HG03025 (cell line): ENCODE results near the gene PRRG3.
"Not testable (repeated sequence)": the region's sequence is repeated elsewhere in the genome, so short reads cannot be mapped to it uniquely, and the experiment has no call there.

Experiments used
- ATAC-seq: cut with Tn5 transposase; IDR thresholded peaks from one replicate; pipeline ENCODE4 v1.9.1; 2021; ENCODE audit warnings: mild to moderate bottlenecking, moderate library complexity; ENCODE audit not compliant: unreplicated experiment, low FRiP score

The PRRG3 gene

DNA sequence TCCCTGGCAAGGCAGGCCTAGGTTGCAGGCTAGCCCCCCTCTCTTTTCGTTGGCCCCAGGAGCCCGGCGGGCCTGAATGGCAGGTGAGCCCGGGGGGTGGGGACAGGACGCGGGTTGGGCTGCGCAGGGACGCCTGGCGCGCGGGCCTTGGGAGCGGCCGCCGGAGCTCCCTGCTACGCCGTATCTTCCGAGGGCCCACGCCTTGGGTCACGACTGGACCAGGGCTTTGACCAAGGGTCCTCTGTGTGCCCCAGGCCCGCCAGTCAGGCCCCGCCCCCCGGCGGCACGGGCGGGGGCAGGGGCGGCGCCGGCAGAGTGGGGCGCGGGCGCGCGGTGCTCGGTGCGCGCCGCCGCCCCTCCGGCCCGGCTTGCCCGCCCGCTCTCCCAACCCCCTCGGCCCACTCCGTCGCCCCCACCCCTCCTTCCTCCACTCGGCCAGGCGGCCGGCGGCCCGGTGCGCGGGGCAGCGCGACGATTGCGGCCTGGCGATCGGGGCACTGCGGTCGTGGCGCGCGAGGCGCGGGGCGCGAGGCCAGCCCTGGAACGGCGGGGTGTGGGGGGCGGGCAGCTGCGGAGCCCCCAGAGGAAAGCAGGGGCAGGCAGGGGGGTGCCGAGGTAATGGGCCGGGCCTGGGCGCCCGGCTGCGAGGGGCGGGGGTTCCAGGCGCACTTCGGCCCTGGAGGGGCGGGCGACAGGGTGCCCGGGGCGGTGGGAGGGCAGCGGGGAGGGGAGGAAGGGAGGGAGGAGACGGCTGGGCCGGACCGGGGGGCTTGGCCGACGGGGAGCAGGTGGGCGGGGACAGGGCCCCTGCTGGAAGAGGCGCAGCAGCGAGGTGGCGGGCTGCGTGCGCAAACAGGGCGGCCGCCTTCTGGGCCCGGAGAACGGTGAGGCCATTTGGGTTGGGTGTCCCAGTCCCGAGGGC, at the start of gene PRRG3:
Gene PRRG3 (plus strand): TSS at position 798 of the 922 bp plus-strand sequence. CDS start 3,357 bp downstream, outside the sequence.
- no peak for ATAC-seq

DNA sequence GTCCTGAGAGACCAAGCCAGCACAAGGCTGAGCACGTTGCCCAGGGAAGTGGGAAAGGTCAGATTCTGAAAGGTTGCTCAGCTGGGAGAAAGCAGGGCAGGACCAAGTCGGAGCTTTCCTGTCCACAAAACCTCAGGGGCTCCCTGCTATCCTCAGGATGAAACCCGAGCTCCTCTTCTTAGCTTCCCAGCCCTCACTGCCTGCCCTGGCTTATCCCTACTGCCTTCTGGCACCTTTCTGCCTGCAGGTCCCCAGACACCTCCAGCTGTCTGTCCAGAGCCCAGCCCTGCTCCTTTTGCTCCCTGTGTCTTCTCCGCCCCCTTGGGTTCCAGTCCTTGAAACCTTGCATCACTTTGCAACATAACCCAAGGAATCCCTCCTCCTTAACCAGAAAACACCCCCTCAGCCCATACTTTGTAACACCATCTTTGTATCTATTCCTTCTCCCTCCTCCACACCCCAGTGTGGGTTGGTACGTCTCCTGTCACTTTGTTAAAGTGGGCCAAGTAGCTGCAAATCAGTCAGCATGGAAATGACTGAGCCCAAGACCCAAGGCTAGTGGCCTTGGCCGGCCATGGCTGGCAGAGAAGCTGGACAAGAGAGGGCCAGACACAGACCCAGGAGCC, 20.0 kb upstream of the PRRG3 start:
- no peak for ATAC-seq

DNA sequence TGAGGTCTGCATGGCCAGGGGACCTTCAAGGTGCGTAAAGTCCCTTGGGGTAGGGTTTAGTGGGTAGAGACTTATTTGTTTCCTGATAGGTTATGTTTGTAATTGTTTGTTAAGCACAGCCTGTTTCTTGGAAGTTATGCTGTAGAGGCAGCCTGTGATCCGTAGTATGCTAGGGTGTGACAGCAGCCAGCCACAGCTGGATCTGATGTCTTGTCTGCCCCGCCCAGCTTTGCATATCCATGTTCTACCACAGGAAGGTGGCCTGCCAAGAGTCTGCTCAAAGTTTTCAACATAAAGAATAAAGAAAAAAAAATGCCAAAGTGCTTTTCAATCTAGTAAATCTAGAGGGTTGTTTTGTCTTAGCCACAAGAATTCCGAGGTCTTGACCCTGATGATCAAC, 19.1 kb upstream of the PRRG3 start:
- ATAC-seq: no peak

DNA sequence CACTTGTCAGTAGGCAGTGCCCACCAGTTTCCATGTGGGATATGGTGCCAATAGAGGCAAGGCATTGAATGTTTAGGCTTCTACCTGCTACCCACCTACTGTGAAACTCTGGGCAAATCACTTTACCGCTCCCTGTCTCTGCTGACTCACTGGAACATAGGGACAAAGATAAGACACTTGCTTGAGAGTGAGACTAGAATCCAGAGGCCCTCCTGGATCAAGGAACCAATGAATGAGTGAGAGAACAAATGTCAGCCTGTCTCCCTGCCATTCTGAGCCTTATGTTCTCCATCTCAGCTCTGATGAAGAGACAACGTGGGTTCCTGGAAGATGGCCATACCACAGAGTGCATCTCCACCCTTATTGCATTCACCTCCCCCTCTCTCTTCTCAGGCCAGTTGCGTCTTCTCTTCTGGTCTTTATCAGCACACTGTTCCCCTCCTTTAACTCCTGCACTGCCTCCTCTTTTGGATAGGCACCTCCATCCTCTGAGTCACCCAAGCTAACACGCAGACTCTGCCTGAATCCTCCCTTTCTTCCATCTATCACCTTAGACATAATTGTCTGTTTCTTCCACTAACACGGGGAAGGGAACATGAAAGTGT, 15.4 kb upstream of the PRRG3 start:
- ATAC-seq: no peak

DNA sequence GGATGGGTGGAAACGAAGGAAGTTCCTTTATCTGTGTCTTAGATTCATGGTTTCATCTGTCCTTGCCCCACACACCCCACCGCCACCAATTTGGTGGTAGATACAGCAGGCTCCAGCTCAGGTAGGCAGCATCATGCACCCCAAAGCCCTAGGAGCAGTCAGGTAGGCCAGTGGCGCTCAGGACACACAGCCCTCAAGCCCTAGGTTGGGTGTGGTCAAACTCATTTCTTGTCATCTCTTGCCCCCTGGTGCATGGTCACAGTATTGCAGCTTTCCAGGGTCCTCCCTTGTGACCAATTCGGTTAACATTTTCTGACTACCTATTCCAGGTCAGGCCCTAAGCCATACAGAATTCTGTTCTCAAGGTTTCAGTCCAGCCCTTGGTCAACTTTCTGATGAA, 14.5 kb upstream of the PRRG3 start:
- no peak for ATAC-seq

DNA sequence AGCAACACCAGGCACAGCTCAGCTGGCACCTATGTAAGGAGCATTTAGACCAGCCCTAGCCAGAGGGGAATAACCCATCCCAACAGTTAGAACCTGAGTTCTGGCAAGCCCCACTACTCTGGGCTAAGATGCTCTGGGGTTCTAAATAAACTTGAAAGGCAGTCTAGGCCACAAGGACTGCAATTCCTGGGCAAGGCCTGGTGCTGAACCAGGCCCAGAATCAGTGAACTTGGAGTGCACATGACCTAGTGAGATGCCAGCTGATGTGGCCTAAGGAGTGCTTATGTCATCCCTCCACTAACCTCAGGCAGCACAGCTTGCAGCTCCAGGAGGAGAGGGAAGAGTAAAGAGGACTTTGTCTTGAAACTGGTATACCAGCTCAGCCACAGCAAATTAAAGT, 7.6 kb upstream of the PRRG3 start:
- ATAC-seq: no peak

DNA sequence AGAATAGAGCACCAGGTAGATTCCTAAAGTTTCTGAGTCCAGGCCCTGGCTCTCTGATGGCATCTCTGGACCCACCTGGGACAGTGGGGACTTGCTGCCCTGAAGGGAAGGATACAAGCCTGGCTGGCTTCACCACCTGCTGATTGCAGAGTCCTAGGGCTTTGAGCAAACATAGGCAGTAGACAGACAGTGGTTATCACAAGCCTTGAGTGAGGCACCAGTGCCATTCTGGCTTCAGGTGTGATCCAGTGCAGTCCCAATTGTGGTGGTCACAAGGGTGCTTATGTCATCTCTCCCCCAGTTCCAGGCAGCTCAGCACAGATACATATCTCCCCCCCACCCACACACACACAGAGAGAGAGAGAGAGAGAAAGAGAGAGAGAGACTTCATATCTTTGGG, 6.6 kb upstream of the PRRG3 start:
- ATAC-seq: no peak

DNA sequence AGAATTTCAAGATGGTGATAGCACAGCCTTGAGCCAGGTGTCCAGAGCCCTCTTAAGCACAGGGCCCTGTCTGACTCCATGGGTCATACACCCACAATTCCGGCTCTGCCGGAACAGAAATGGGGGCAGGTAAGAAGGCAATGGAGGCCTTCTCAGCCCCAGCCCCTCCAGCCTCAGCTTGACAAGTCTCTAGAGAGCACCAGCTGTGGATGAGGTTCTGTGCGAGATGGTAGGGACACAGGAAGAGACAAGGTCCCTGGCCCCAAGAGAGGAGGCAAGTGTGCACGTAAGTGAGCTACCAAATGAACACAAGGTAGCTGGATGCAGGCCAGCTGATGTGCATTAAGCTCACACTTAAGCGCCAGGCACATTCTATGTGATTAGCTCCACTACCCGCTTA, 2.4 kb upstream of the PRRG3 start:
- no peak for ATAC-seq

DNA sequence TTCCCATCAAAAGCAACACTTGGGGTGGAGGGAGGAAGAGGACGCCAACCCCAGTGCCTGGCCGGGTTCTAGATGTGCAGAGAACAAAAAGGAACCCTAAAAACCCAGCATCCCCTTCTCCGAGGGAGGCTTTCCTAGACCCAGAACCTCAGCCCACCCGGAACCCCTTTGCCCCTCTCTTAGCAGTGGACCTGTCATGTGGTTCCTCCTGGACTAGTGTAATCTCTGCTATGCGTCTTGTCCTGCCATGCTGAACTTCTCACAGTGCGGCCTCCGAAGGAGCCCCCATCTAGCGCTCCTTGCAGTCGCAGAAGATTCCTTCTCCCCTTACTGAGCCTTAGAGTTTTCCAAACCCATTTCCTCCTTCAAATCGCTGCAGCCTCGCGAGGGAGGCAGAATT, 1.1 kb upstream of the PRRG3 start:
- ATAC-seq: no peak

DNA sequence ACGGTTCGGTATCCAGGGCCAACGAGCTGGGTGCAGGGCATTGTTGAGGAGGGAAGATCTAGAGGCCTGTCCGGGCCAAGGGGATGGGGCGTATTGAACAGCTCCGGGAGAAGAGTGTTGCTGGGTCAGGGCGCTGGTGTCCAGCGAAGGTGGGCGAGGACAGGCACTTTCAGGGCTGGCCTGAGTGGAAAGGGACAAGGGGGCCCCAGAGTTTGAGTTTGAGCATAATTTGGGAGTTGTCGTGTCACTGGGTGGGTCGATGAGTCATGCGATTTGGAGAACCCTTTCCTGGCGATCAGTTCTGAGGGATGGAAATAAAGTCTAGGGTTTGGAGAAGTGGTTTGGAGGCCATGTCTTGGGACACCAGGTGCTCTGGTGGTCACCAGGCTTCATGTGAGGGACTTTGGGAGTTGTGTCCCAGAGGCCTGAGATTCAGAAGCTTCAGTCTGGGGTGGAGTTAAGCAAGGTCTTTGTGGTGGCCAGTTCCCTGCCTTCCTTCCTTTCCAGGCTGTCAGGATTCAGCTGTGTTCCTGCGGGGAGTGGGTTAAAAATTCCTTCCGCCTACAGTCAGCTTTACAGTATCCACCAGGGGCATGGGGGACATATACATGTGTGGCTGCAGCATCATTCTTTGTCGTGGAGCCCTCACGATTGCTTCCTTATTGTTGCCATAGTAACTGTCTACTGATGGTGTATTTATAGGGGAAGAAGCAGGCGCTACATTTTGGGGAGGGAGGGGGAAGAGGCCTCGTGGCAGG, 504 bp downstream of the PRRG3 start:
- no peak for ATAC-seq

DNA sequence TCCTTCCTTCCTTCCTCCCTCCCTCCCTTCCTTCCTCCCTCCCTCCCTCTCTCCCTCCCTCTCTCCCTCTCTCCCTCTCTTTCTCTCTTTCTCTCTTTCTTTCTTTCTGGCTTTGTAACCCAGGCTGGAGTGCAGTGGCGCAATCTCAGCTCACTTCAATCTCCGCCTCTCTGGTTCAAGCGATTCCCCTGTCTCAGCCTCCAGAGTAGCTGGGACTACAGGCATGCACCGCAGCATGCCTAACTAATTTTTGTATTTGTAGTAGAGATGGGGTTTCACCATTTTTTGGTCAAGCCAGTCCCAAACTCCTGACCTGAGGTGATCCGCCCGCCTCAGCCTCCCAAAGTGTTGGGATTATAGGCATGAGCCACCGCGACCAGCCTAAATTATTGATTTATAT, 1.8 kb downstream of the PRRG3 start:
- ATAC-seq: not testable (repeated sequence)

DNA sequence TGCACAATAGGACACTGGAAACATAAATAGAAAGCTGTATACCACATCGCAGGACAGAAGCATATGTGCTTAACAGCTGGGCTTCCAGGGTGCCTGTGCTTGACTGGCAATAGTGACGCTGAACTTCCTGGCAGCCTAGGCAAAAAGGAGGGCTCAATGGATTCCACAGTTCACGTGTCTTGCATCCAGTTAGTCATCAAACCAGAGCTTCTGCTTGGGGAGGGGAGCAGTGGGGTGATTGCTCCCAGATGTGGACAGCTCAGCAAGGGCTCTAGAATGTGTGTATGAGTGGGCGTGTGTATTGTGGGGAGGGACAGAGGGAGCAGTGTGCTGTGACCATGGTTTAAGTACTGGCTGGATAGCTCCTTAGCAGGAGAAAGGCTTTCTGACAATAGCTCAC, 2.3 kb downstream of the PRRG3 start:
- no peak for ATAC-seq

DNA sequence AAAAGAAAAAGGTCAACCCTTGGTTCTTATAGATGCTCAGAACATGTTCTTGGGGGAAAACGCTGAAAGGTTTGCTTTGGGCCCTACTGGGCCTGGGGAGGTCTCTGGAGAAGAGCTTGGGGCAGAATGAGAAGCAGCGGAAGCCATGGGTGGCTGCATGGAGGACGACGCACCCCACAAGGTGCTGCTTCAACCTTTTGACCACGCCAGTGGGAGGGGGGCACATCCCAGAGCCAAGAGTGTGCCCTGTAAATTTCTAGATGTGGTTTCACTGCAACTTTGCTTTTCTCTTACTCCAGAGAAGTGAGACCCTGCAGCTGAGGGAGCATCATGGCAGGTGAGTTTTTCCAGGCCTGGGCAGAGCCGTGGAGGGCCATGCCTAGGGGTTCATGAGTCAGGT, 3.2 kb downstream of the PRRG3 start:
- no peak for ATAC-seq

DNA sequence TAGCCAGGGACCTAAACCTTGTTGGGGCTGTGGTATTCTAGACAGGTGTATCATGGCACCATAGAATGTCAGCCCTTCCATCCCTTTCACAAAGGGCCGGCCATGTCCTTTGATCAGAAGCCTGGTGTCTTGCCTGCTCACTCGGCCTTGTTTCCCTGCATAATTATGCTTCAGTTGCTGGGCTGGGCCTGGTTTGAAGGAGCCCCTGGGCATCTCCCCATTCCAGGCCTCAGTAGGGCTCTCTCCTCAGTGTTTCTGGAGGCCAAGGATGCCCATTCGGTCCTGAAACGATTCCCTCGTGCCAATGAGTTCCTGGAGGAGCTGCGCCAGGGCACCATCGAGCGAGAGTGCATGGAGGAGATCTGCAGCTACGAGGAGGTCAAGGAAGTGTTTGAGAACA, 4.5 kb downstream of the PRRG3 start:
- ATAC-seq: no peak

DNA sequence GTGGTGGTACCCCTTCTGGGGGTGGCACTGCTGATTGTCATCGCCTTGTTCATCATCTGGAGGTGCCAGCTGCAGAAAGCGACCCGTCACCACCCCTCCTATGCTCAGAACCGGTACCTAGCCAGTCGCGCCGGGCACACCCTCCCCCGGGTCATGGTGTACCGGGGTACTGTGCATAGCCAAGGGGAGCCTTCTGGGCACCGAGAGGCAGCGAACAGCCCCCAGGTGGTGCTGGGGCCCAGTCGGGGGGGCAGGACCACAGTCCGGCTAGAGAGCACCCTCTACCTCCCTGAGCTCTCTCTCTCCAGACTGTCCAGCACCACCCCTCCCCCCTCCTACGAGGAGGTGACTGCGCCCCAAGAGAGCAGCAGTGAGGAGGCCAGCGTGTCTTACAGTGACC, 5.3 kb downstream of the PRRG3 start:
- ATAC-seq: no peak

DNA sequence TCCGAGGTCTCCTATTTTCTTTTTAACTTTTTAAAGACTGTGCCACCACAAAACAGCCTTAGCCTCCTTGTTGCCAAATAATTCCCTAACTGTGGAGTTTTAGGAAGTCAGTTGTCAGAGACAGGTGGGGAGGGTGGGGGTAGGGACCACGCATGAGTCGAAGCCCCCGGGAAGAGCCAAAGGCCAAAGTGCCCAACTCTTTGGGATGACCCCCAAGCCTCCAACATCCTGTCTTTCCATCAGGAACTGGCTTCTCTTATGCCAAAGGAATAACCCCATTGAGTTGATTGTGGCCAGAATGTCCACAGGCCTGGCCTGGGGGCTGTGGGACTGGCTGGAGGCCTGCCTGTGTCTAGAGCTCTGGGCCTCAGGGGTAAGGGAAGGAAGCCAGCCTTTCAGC, 5.8 kb downstream of the PRRG3 start:
- ATAC-seq: no peak

DNA sequence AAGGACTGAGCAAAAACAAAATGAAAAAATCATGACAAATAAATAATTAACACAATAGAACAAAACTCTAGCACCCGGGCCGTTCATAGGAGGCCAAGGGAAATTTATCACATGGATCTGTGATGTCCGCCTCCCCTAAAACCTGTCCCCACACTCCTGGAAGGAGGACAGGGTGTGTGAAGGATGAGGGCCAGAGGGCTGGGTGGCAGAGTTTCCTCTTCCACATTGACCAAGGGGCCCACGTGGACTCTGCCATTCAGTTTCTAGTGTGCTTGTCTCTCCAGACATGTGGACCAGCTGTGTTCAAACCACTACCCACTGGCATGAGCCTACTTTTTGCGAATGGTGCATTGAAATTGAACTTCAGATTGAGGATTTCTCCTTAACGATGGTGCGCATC, 6.3 kb downstream of the PRRG3 start:
- no peak for ATAC-seq

DNA sequence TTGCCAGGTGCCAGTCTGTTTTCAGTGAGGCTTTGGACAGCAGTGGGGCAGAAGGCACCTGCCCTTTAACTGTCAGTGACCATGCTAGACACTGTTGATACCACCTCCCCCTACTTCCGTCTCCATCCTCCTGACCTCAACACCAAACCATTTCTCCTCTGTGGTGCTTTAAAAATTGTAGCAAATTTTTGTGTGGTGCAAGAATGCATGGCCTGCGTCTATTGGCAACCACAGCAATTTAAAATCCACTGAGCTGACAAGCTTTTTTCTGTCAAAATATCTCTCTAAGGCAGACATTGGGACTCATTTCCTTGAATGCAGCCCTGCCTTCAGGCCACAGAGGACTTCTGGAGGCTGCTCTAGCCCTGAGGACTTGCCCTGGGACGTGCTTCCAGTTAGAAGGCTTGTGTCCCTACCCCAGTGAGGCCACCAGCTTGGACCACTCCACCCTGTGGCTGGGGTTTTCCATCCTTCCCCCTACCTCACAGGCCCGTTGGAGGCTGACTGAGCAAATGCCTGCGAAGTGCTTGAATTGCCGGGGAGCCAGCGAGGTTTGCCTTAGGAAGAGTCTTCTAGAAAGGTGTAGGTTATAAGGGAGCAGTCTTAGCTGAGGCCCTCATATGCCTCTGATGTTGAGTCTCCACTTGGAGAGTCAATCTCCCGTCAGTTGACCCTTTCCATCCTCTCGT, 6.9 kb downstream of the PRRG3 start:
- no peak for ATAC-seq

DNA sequence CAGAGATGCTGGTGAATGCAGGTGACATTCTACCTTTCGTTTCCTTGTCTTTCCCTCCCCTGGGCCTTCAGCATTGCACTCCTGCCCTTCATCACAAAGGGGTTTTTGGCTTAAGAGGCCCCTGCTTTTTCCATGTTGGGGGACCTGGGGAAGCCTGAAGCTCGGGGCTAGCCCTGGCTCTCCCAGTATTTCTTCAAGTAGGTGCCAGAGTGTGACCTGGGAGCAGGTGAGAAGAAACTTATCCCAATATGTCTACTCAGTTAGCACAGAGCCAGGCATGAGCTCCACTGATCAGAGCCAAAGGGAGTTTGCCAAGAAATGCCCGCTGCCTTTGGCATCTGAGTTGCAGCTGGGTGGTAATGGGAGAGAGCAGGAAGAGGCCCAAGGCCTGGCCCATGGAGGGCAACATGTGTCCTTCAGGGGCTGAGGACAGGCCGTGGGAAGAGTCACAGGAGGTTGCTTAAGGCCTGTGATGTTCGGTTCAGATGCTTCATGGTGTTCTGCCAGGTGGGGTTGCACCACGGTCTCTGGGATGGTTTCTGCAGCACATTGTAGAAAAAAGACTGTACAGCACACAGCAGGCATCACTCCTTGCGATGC, 7.6 kb downstream of the PRRG3 start:
- no peak for ATAC-seq

DNA sequence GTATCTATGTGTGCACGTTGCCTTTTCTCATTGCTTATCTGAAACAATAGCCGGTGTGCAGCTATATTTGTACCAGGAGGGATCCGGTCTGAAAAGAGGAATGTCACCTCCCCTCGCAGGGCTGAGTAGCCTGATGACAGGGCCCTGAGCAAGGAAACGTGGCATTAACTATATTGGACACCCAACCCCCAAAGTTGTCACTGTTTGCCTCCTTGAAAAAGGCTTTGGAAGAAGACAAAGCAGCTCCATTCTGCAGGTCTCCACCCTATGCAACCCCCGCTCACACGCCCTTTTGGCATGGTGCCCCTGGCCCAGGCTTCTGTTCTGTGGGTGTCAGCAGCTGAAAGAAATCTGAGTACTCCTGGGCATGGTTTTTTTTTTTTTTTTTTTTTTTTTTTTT, 8.2 kb downstream of the PRRG3 start:
- no peak for ATAC-seq
